Caki2 (cell line): ENCODE results near the gene CTSW. TPM values are rescaled to one million over a fixed set of nuclear protein-coding genes. Genes with fewer than 3 reads are reported as not detected.

Experiments used
- total RNA-seq: library from RNA; depleted of rRNA; stranded (reverse); fragments of >200 nt; shearing (Covaris generic); gene quantifications from 2 replicates; pipeline ENCODE4 v1.2.3, GENCODE V29; 2014; ENCODE audit warnings: low replicate concordance; rRNA removed

The CTSW gene
- total RNA-seq, 1 experiment from 2014 or later: not detected

Other genes starting within 250 kb of the CTSW start
- gene SIPA1, start 241.7 kb upstream of the CTSW start, total RNA-seq: 12.2 and 34.4 TPM in 2 replicates
- 36.3 and 49.7 TPM in 2 replicates for gene RELA, start 216.9 kb upstream of the CTSW start, total RNA-seq
- gene KAT5, start 167.6 kb upstream of the CTSW start, total RNA-seq: 43.6 and 71.0 TPM in 2 replicates
- gene RNASEH2C, start 159.0 kb upstream of the CTSW start, total RNA-seq: 19.0 and 29.2 TPM in 2 replicates
- 7.2 and 7.9 TPM in 2 replicates for gene AP5B1, start 98.9 kb upstream of the CTSW start, total RNA-seq
- not detected in 2 replicates for gene OVOL1, start 92.8 kb upstream of the CTSW start, total RNA-seq
- not detected in 2 replicates for gene SNX32, start 45.9 kb upstream of the CTSW start, total RNA-seq
- gene CFL1, start 21.7 kb upstream of the CTSW start, total RNA-seq: 1,200 and 1,265 TPM in 2 replicates
- gene MUS81, start 19.4 kb upstream of the CTSW start, total RNA-seq: 69.0 and 76.8 TPM in 2 replicates
- gene EFEMP2, start 7.0 kb upstream of the CTSW start, total RNA-seq: 0.75 and 5.2 TPM in 2 replicates
- gene FIBP, start 8.6 kb downstream of the CTSW start, total RNA-seq: 61.1 and 89.5 TPM in 2 replicates
- 82.6 and 121 TPM in 2 replicates for gene CCDC85B, start 10.8 kb downstream of the CTSW start, total RNA-seq
- 67.3 and 80.4 TPM in 2 replicates for gene FOSL1, start 20.6 kb downstream of the CTSW start, total RNA-seq
- 12.7 and 36.3 TPM in 2 replicates for gene C11orf68, start 39.2 kb downstream of the CTSW start, total RNA-seq
- 212 and 270 TPM in 2 replicates for gene DRAP1, start 39.6 kb downstream of the CTSW start, total RNA-seq
- not detected in 2 replicates for gene TSGA10IP, start 65.6 kb downstream of the CTSW start, total RNA-seq
- 28.1 and 68.3 TPM in 2 replicates for gene SART1, start 81.9 kb downstream of the CTSW start, total RNA-seq
- gene EIF1AD, start 122.3 kb downstream of the CTSW start, total RNA-seq: 35.4 and 53.9 TPM in 2 replicates
- gene BANF1, start 122.7 kb downstream of the CTSW start, total RNA-seq: 361 and 387 TPM in 2 replicates
- not detected in 2 replicates for gene CST6, start 132.2 kb downstream of the CTSW start, total RNA-seq
- 0.67 and 2.8 TPM in 2 replicates for gene CATSPER1, start 146.6 kb downstream of the CTSW start, total RNA-seq
- not detected in 2 replicates for gene GAL3ST3, start 169.3 kb downstream of the CTSW start, total RNA-seq
- gene SF3B2, start 172.5 kb downstream of the CTSW start, total RNA-seq: 191 and 216 TPM in 2 replicates
- gene PACS1, start 190.4 kb downstream of the CTSW start, total RNA-seq: 4.2 and 15.9 TPM in 2 replicates